NCI-H2227 (cell line): ENCODE results near the gene RRP1.

Source experiments
- DNase-seq: peaks from one replicate; lab custom pipeline; 2025; ENCODE audit not compliant: unreplicated experiment; lab: John Stamatoyannopoulos, UW

Gene RRP1

DNA sequence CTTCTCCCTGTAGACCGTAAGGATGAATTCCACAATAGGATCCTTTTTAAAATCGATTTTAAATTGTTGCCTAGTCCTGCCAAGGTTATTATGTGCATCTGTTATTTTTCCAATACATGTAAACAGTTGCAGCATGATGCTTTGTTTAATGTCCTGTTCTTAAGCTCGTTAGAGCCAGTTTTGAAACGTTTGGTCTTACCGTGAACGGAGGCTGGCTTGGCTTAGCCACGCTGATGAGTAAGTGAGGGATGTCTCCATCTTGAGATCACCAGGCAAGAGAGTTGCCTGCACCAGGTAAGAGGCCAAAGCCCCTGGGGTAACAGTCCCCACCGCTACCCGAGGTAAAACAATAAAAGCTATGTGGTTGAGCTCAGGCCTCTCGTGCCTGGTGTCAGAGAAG, 30.6 kb upstream of the RRP1 start:
- no peak for DNase-seq

DNA sequence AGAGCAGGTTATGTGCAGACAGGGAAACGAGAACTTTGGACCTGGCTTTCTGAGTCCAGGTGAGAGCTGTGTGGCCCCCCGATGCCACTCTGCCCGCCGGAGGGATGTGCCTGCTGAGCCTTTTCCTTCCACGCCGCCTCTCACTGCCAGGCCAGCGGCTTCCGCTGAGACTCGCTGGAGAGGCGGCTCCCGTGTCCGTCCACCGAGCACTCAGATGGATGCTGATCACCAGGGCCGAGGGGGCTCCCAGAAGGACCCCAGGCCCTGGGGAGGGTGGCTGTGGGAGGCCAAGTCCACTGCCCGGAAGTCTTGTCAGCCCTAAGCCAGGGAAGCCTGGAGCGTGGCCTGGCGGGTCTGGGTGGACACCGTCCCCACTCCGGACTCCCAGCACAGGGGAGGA, 29.7 kb upstream of the RRP1 start:
- no peak for DNase-seq

DNA sequence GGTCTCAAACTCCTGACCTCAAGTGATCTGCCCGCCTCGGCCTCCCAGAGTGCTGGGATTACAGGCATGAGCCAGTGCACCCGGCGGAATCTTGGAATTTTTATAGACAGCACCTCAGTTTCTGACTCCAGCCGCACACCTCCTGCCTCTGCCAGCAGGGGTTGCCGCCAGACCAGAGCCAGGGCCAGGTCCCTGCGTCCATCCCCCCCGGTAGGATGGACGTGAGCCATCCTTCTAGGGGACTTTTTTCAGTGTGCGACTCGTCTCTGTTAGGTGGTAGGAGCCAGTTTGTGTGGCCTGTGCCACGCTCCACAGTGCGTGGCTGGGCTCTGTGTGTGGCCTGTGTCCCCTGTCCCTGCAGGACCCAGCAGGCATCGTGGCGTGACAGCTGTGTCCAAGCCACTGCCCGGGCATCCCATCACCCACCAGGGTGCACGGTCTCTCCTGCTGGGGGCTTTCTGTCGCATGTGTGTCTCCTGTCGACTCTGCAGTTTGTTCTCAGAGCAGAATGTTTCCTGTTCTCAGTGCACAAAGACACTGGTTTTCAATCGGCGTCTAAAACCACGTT, 28.9 kb upstream of the RRP1 start:
- DNase-seq, result no peak

DNA sequence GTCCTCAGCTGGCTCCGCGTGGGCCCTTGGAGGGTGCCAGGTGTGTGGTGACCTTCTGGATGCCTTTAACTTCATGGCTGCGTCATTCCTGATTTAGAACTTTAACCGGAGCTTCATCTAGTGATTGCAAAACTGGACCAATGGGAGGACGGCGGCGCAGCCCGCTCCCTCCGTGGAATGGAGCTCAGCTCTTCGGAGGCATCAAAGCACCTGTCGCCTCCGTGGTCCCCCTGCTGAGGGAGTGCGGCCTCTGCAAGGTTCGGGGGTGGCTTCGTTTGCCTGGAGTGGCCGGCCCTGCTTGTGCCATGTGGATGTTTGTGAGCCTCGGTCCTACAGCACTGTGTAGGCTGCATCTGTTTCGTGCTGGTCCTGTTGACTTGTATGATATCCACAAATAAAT, 27.5 kb upstream of the RRP1 start:
- DNase-seq, result no peak

DNA sequence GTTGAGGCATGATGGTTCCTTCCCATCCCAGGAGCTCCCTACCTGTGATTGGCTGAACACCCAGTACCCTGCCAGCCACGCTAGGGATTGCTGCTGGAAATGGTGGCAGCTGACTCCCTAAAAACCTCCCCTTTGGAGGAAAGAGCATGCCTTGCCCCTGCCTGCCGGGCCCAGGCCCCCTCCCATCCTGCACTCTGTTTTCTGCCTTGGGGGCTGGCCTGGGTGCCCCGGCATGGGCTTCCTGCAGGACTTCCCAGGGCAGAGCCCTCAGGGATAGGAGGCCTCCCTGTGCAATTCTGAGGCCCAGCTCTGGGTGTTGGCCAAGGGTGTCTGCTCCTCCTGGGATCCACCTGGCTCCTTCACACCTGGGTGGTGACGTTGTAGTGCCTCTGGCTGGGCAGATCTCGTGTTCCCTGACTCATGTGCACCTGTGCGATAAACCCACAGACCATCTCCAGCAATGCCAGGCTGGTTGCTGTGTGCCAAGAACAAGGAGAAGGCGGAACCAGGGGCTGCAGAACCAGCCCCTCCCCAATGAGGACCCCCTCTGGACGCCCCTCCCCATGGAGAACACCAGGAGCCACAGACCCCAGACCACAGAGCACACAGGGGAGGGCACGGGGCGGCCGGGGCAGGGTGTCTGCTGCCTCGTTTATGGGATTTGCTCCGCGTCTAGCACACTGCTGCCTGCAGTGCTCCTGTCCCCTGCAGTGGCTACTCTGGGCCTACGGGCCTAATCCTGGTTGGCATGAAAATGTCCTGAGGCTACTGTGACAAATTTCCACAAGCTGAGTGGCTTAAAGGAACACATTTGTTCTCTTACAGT, 26.9 kb upstream of the RRP1 start:
- no peak for DNase-seq

DNA sequence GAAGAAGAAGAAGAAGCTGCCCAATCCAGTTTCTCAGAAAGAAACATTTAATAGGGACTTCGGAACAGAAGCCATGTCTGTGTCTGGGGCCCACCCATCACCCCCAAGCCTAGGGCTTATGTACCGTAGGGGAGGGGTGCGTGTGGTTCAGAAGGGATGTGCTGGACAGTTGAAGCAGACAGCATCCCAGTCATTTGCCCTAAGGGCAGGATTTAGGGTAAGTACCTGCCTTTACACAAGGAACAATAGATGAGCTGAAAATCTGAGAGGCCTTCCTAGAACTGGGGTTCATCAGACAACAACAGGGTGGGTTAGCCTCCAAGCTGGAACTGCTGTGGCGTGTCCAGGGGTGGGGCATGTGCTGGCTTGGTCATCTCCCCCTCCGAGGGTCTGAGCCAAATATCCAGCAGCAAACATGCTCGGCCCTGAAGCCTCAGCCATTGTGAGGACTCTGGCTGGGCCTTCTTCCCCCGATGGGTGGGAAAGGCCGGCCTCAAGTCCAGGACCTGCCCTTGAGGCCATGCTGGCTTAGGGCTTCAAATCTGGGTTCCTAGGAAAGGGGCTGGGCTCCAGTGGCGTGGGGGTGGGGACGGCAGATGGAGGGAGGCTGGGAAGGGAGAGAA, 25.4 kb upstream of the RRP1 start:
- no peak for DNase-seq

DNA sequence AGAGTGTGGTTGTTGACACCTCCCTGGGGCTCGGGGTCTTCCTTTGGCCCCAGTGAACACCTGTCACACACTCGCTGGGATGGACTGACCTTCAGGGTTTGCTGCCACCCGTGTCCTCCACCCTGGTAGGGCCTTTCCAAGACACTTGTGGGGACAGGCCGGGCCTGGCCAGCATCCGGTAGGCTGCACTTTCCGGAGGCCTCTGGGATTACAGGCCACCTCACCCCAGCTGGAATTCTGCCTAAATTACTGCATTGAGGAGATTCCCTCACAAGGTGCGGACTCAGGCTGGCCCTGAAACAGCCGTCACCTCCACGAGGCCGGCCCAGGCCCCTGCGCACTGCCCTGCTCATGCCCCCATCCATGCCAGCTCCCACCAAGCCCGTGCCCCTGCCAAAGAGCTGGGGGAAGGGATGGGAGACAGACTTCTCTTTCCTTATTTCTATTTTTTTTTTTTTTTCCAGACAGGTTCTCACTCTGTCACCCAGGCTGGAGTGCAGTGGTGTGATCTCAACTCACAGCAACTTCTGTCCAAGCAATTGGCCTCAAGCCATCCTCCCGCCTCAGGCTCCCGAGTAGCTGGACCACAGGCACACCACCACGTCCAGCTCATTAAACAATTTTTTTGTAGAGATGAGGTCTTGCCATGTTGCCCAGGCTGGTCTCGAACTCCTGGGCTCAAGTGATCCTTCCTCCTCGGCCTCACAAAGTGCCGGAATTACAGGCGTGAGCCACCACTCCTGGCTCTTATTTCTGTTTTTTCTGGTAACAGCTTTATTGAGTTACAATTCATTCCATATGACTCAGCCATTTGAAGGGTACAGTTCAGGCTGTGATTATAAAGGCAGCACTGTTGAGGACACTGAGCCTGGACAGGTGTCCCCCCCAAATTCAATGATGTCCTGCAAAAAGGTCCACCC, 24.5 kb upstream of the RRP1 start:
- no peak for DNase-seq

DNA sequence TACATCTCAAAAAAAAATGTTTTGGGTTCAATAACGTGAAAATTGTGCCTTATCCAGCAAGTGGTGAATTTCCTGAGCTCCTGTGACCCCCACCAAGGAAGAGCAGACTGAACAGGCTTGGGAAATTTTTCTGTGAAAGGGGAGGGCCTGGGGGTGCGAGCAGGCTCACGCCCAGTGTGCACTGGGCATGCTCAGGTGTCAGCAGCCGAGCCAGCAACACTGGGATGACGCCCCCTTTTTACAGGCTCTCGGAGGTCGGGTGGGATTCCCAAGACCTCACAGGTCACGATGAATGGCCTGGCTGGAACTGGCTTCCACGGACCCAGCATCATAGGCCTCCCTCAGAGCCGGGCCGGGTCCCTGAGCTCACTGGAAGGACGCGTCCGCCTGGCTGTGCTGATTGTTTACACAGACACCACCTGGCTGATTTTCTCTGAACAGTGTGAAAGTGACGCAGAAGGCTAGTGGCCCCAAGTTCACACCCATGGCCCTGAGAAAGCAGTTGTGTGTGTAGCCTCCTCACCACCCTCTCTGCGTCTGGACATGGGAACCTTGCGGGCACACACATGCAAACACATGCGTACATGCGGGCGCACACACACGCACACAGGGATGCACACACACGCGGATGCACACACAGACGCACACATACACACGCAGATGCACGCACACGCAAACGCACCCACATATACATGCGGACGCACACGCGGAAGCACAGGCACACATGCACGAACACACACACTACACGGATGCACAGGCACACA, 22.5 kb upstream of the RRP1 start:
- DNase-seq, result no peak

DNA sequence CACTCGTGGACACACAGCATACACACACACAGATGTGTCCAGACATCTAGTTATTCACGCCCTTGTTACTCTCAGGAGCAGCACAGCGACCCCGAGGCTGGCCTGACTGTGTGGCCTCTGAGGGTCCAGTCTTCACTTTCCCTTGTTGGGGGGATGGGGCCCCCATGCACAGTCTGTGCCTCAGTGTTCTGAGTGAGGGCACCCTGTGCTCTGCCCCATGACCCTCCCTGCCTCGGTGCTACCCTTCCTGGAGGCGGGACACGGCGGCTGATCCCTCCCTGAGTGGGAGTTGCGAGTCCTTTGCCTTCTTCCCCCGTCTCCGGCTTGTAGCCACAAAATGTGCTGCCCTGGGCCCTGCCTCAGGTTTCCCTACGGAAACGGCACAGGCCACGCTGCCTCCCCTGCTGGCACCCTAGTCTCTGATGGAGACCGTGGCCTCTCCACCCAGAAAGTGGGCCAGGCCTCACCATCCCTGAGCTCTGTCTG, 21.8 kb upstream of the RRP1 start:
- no peak for DNase-seq

DNA sequence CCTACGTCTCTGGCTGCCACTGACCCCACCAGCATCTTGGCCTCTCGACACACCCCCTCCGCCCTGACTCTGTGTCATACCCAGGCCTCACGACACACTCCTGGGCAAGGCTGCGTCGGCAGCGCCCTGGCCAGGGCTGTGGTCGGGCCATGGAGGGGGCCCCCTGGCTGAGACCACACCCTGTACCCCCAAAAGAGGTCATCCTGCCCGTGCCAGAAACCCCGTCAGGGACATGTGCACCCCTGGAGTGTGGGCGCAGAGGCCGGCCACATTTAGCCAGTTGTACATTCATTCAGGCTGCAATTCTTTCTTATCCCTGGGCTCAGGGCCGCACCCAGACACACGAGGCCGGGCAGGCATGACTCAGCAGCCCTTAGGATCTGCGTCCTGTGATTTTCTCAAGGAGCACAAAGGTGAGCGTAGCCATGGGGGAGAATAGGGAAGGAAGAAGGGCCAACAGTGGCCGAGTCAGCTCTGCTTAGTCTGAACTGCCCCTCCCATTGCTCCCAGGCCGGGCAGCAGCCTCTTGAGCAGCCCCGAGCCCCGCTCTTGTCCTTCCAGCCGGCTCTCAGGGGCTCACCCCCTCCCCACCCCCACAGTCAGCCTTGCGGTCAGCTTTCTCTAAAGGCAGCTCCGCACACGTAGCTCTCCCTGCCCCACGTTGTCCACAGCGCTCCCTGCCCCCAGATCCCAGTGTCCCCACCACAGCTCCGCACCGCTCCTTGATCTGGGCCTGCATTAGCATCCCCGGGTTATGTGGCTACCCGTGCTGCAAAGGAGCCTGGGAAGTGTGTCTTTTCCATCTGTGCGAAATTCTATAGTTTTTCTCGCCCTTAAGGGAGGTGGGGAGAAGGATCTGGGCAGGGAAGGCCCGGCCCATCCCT, 21.2 kb upstream of the RRP1 start:
- DNase-seq, result peak; percentile 39

DNA sequence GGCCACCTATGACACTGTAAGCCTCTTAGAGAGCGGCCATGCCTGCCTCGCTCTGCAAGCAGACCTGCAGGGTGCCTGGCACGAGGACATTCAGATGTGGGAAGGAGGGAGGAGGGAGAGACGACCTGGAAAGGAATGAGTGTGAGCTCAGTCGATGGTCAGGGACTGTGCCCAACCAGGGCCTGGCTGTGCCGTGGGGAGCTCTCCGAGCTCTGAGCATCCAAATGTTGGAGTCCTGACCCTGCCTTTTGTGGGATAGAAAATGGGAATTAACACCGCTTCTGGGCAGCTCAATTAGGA, 20.6 kb upstream of the RRP1 start:
- no peak for DNase-seq

DNA sequence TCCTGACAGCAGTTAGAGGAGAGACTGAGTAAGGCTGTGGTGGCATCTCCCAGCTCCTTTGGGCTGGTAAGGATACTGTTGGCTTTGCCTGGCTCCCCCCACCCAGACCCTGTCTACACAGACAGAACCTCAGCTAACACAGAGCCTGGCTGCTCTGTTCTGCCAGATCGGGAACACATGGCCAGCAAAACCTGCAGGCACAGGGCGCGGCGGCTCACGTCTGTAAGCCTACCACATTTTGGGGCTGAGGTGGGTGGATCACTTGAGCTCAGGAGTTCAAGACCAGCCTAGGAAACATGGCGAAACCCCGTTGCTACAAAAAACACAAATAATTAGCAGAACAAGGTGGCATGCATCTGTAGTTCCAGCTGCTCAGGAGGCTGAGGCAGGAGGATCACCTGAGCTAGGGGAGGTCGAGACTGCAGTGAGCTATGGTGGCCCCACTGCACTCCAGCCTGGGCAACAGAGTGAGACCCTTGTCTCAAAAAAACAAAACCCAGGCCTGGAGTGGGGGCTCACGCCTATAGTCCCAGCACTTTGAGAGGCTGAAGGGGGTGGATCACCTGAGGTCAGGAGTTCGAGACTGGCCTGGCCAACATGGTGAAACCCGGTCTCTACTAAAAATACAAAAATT, 19.9 kb upstream of the RRP1 start:
- DNase-seq, result no peak

DNA sequence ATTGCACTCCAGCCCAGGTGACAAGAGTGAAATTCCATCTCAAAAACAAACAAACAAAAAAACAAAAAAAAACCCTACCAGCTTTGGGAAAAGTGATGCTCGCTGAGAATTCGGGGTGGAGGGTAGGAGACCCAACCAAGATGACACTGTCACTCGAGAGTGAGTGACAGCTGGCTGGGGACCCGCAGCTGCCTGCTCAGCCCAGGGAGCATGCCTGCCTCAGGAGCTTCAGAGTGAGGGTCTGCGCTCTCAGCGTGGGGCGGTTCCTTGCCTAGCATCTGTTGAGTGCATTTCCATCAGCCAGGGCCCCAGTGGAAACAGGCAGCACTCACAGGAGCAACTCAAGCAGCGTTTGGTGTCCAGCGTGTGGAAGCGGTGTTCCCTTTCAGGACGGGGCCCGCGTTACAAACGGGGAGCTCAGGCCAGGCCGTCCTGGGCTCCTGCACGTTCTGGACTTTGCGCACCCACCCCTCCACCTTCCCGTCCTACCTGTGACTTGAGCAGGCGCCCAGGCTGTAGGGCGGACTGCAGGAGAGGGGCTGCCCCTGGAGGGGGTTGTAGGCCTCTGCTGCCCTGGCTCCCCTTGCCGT, 19.2 kb upstream of the RRP1 start:
- no peak for DNase-seq

DNA sequence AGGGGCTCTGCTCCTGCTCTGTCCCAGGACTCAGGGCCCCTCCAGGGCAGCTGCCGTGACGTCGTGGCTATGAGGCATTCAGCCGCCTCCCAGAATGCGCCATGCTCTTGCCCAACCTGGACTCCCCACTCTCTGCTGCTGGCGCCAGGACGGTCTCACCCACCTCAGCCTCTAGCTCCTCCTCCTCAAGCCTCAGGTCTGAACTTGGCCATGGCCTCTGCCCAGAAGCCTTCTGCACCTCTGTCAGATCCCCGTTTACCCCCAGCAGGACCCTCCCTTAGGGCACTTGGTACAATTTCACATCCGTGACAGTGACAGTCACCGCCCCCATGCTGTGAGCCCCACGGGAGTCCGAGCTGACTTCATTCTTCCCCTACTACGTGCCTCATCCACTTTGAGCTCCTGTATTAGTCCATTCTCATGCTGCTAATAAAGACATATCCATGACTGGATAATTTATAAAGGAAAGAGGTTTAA, 18.1 kb upstream of the RRP1 start:
- no peak for DNase-seq

DNA sequence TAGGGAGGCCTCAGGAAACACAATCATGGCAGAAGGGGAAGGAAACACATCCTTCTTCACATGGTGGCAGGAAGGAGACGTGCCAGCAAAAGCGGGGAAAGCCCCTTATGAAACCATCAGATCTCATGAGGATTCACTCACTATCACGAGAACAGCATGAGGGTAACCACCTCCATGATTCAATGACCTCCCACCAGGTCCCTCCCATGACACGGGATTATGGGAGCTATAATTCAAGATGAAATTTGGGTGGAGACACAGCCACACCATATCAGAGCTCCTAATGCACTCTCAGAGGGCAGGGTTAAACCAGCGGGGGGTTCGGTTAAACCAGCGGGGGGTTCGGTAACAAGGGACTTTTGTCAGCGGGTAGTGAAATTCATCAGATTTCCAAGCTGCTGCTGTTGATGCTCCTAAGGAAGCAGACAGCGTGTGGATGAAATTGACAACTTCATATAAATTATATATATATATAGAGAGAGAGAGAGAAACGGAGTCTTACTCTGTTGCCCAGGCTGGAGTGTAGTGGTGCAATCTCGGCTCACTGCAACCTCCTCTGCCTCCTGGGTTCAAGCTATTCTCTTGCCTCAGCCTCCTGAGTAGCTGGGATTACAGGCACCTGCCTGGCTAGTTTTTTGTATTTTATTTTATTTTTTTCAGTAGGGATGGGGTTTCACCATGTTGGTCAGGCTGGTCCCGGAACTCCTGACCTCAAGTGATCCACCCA, 17.5 kb upstream of the RRP1 start:
- DNase-seq, result no peak

DNA sequence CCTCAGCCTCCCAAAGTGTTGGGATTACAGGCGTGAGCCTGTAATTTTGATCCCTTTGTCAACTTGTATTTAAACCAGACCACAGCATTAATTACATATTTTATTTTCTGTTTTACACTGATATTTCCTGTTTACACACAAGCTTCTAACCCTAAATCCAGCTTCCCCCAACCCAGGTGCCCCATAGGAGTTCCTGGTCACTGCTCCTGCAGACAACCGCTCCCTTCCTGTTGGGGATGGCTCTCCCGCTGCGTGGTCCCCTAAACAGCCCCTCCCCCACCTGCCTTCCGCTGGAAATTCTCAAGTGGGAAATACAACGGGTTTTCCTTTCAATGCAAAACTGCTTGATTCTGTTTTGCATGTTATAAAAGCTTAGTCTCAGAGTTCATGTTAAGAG, 17.0 kb upstream of the RRP1 start:
- no peak for DNase-seq

DNA sequence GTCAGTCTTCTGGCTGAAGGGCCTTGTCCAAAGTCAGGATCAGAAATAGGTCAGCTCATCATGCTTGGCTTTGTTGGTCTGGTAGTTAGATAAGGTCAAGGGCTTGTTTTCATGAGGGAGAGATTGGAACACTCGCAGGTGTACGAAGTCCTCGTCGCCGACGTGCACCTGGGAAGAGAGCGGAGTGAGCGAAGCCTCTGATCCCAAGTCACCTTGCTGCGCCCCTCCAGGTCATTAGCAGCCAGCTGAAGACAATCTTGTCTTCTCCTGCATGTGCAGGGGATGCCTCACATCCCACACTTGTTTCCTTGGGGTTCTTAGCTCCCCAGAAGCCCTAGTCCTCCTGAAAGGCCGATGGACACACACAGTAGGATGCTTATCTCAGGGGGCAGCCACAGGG, 15.2 kb upstream of the RRP1 start:
- no peak for DNase-seq

DNA sequence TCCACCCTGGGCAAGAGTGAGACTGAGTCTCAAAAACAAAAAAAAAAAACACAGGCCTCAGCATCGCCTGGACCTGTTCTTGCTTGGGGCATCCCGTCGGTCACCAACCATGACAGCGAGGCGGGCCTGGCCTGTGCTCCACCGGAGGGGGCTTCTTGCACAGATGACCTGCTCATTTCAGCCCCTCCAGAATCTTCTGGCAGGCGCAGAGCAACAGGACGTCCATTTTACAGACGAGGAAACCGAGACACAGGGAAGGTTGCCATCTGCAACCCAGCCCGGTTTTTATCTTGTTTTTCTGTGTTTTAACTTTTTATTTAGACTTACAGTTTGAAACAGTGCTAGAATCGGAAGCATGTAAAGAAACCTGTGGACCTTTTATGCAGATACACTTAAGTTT, 14.2 kb upstream of the RRP1 start:
- DNase-seq, result no peak
